Activated naive CD4-positive, alpha-beta T cell treated with anti-CD3 and anti-CD28 coated beads, Interleukin-2, amount 50 U/mL, for 72 hours (primary cell): Measurements from ENCODE around the gene PDXP. TPM values are rescaled to one million over a fixed set of nuclear protein-coding genes. Genes with fewer than 3 reads are reported as not detected.
A peak's percentile ranks its signal among the peaks of the same experiment; 100 is the strongest.
"Not testable (repeated sequence)": the region's sequence is repeated elsewhere in the genome, so short reads cannot be mapped to it uniquely, and the experiment has no call there.

ENCODE experiments used
- ATAC-seq, 2 donors: fragments of 150-1000 bp; cut with Tn5 transposase; 2 replicates each; pipeline ENCODE4 v1.10.0; 2021; ENCODE audit warnings: mild to moderate bottlenecking in 2 of 2, moderate library complexity in 2 of 2
- DNase-seq, 2 donors: peaks; one replicate each; pipeline ENCODE4 v3.0.0; 2021 to 2022; ENCODE audit warnings: low spot score in 2 of 2
- H3K27ac Mint-ChIP-seq, 2 donors: one replicate each; pipeline ENCODE4 v1.8.0; 2022; ENCODE audit warnings: mild to moderate bottlenecking in 2 of 2, mixed read lengths in 2 of 2
- H3K36me3 Mint-ChIP-seq, 2 donors: one replicate each; pipeline ENCODE4 v1.8.0; 2022; ENCODE audit warnings: mixed read lengths in 2 of 2
- H3K9me3 Mint-ChIP-seq, 2 donors: one replicate each; pipeline ENCODE4 v1.8.0; 2022; ENCODE audit warnings: mixed read lengths in 2 of 2
- total RNA-seq, 2 donors: library from RNA; stranded (reverse); gene quantifications; one replicate each; pipeline ENCODE4 v1.2.3, GENCODE V29; 2022

Gene PDXP
- total RNA-seq, 2 donors from 2014 or later = 34.5 to 38.2 TPM

GRCh38 chr22:37675930-37676735 is 17.6 kb downstream of the PDXP start:
- ATAC-seq (peak in 1 of 2 donors; percentile 3), DNase-seq (peak; percentile 14 to 69)
- H3K9me3 Mint-ChIP-seq = no peaks in the 10 kb centered on the region
- H3K36me3 Mint-ChIP-seq = peaks cover 0 to 25% of the 10 kb centered on the region in 2 donors
- H3K27ac Mint-ChIP-seq = peak overlapping the region; percentile 86 to 92

- peak overlapping the region; percentile 86 to 92 for H3K27ac Mint-ChIP-seq
- no peaks in the 10 kb centered on the region for H3K9me3 Mint-ChIP-seq
- ATAC-seq (peak; percentile 77 to 80), DNase-seq (peak; percentile 93)
- H3K36me3 Mint-ChIP-seq = peaks cover 0 to 25% of the 10 kb centered on the region in 2 donors
These were observed 18.4 kb downstream of the PDXP start for GRCh38 chr22:37676736-37677492.

- peak in 1 of 2 donors; percentile 6 for ATAC-seq
- Mint-ChIP-seq H3K27ac (peak overlapping the region; percentile 74 to 86), H3K9me3 (no peaks in the 10 kb centered on the region), H3K36me3 (peaks cover 0 to 25% of the 10 kb centered on the region in 2 donors)
- DNase-seq = no peak
These were observed 19.0 kb downstream of the PDXP start for GRCh38 chr22:37677493-37677974.

- H3K27ac Mint-ChIP-seq = no peak overlapping the region
- ATAC-seq (no peak), DNase-seq (no peak)
These were observed 19.8 kb downstream of the PDXP start for GRCh38 chr22:37678372-37678771.

GRCh38 chr22:37679670-37680069 is 21.1 kb downstream of the PDXP start:
- H3K36me3 Mint-ChIP-seq = peaks cover 0 to 25% of the 10 kb centered on the region in 2 donors
- DNase-seq (no peak), ATAC-seq (no peak)
- H3K27ac Mint-ChIP-seq = no peak overlapping the region
- no peaks in the 10 kb centered on the region for H3K9me3 Mint-ChIP-seq

More at GRCh38 chr22:37678372-37678771, 19.8 kb downstream of the PDXP start:
- H3K36me3 Mint-ChIP-seq = peaks cover 0 to 25% of the 10 kb centered on the region in 2 donors
- H3K9me3 Mint-ChIP-seq = no peaks in the 10 kb centered on the region

GRCh38 chr22:37680191-37680851 is 21.8 kb downstream of the PDXP start:
- H3K36me3 Mint-ChIP-seq = peaks cover 0 to 25% of the 10 kb centered on the region in 2 donors
- DNase-seq (no peak), ATAC-seq (no peak)
- H3K9me3 Mint-ChIP-seq = no peaks in the 10 kb centered on the region
- H3K27ac Mint-ChIP-seq = no peak overlapping the region

- peaks cover 0 to 18% of the 10 kb centered on the region in 2 donors for H3K36me3 Mint-ChIP-seq
- DNase-seq (no peak), ATAC-seq (no peak)
- H3K27ac Mint-ChIP-seq = peak overlapping the region in 1 of 2 donors; percentile 72
- H3K9me3 Mint-ChIP-seq = no peaks in the 10 kb centered on the region
These were observed 22.5 kb downstream of the PDXP start for GRCh38 chr22:37681001-37681424.

GRCh38 chr22:37681556-37682049 is 23.1 kb downstream of the PDXP start:
- ATAC-seq (peak; percentile 39 to 51), DNase-seq (peak; percentile 78 to 81)
- H3K36me3 Mint-ChIP-seq = peaks cover 2 to 16% of the 10 kb centered on the region in 2 donors

GRCh38 chr22:37684803-37685615 is 26.5 kb downstream of the PDXP start:
- H3K9me3 Mint-ChIP-seq = no peaks in the 10 kb centered on the region
- ATAC-seq (no peak), DNase-seq (no peak)
- H3K36me3 Mint-ChIP-seq = peaks cover 6 to 13% of the 10 kb centered on the region in 2 donors
- H3K27ac Mint-ChIP-seq = peak overlapping the region in 1 of 2 donors; percentile 95

More at GRCh38 chr22:37681556-37682049, 23.1 kb downstream of the PDXP start:
- Mint-ChIP-seq H3K9me3 (no peaks in the 10 kb centered on the region), H3K27ac (peak overlapping the region in 1 of 2 donors; percentile 72)

GRCh38 chr22:37686002-37686982 is 27.8 kb downstream of the PDXP start, which contains the start of gene NOL12:
Gene NOL12, plus strand, starts transcription at chr22:37686343. Its CDS starts 50 bp downstream, at chr22:37686393.
- ATAC-seq (peak; percentile 86 to 90), DNase-seq (peak; percentile 81 to 82)
- peaks cover 6 to 13% of the 10 kb centered on the region in 2 donors for H3K36me3 Mint-ChIP-seq
- H3K27ac Mint-ChIP-seq = peak within 1 kb of the TSS; percentile 95 to 96
- H3K9me3 Mint-ChIP-seq = no peaks in the 10 kb centered on the region

GRCh38 chr22:37690407-37690806 is 31.9 kb downstream of the PDXP start:
- Mint-ChIP-seq H3K9me3 (no peaks in the 10 kb centered on the region), H3K27ac (no peak overlapping the region), H3K36me3 (peaks cover 6 to 13% of the 10 kb centered on the region in 2 donors)
- no peak for DNase-seq
- no peak for ATAC-seq

- ATAC-seq (no peak), DNase-seq (no peak)
- Mint-ChIP-seq H3K36me3 (peaks cover 6 to 13% of the 10 kb centered on the region in 2 donors), H3K27ac (no peak overlapping the region), H3K9me3 (no peaks in the 10 kb centered on the region)
These were observed 32.5 kb downstream of the PDXP start for GRCh38 chr22:37690901-37691504.

- no peak for DNase-seq
- H3K9me3 Mint-ChIP-seq = no peaks in the 10 kb centered on the region
- H3K27ac Mint-ChIP-seq = peak overlapping the region in 1 of 2 donors; percentile 48
- H3K36me3 Mint-ChIP-seq = peaks cover 0 to 12% of the 10 kb centered on the region in 2 donors
- no peak for ATAC-seq
These were observed 34.2 kb downstream of the PDXP start for GRCh38 chr22:37692627-37693285.

GRCh38 chr22:37694131-37694530 is 35.6 kb downstream of the PDXP start:
- peak overlapping the region in 1 of 2 donors; percentile 36 for H3K27ac Mint-ChIP-seq
- ATAC-seq, DNase-seq, H3K36me3 Mint-ChIP-seq, H3K9me3 Mint-ChIP-seq: not testable (repeated sequence)
